HFF-Myc (cell line): ENCODE results near the gene CCDC83.
"Not testable (repeated sequence)": the region's sequence is repeated elsewhere in the genome, so short reads cannot be mapped to it uniquely, and the experiment has no call there.

Source experiments
- DNase-seq: peaks from one replicate; pipeline ENCODE4 v3.0.0-alpha.2; 2011; ENCODE audit warnings: low read depth; ENCODE audit errors: extremely low read depth
- H3K4me3 ChIP-seq: replicated peaks from 2 replicates; pipeline ENCODE4 v1.5.1; 2011; ENCODE audit warnings: low read depth, mild to moderate bottlenecking, control low read depth, low read length
- CTCF ChIP-seq: IDR thresholded peaks from 2 replicates; pipeline ENCODE4 v1.5.1; 2012; ENCODE audit warnings: mild to moderate bottlenecking, low read depth, low read length, control low read depth; ENCODE audit errors: missing control alignments

CCDC83 gene

DNA sequence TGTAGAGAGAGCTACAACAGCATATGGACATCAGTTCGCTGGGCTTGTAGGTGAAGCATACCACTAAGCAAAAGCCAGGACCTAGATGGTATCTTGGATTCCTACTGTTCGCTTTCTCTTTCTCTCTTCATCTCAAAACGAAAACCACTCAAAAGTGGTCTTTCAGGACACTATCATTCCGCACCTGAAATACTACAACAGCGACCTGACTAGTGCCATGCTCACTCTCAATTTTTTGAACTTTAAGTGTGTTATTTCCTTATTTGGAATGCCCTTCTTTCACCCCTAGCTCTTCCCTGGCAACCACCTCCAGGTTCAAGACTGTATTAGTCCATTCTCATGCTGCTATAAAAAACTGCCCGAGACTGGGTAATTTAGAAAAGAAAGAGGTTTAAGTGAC is 59.2 kb downstream of the CCDC83 start:
- DNase-seq = no peak
- TF ChIP-seq CTCF = no peak
- H3K4me3 ChIP-seq = no peak overlapping the region

DNA sequence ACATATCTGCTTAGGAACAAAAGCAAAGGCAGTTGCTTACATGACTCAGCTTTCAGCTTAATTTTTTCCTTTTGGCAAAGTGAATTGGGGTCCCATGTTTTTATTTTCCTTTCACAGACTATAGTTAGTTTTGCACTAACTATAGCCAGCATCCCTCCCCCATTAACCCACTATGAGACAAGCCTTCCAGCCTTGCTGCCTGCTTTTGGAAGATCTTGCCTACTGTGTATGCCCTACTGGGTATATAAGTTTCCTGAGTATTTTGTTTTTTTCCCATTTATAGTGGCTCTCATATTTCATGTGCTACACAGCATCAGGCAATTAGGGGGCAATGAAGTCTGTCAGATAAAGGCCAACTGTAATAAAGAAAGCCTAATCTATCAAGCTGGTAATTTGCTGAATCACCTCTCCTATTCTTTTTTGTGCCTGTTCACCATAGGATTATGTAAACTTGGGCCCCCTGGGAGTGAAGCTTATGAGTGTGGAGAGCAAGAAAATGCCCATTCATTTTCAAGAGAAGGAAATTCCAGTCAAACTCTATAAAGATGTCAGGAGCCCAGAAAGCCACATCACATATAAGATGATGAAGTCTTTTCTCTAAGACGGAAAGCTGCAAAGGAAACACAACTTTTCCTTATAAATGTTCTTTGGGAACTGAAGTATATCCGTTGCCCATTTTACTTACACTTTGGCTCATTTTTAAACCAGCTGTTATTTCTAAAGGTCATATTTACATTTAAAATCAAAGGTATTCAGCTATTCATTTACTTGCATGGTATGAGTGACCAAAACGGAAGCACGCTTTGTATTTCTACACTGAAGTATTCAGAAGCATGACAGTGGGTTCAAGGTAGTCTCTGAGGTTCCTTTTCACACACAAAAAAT is 64.0 kb downstream of the CCDC83 start:
- no peak for TF ChIP-seq CTCF
- DNase-seq = no peak
- no peak overlapping the region for H3K4me3 ChIP-seq

GRCh38 chr11:85922367-85922766 is 67.2 kb downstream of the CCDC83 start:
- DNase-seq = no peak

GRCh38 chr11:85923455-85923854 is 68.3 kb downstream of the CCDC83 start:
- H3K4me3 ChIP-seq = no peak overlapping the region
- DNase-seq = no peak
- TF ChIP-seq CTCF = no peak

More at GRCh38 chr11:85922367-85922766, 67.2 kb downstream of the CCDC83 start:
- H3K4me3 ChIP-seq = no peak overlapping the region
- TF ChIP-seq CTCF = no peak

- H3K4me3 ChIP-seq, DNase-seq: not testable (repeated sequence)
Observed at GRCh38 chr11:85926653-85927214, 71.6 kb downstream of the CCDC83 start.

- no peak for TF ChIP-seq CTCF
- H3K4me3 ChIP-seq = no peak overlapping the region
- DNase-seq = no peak
Observed at GRCh38 chr11:85930879-85931366, 75.7 kb downstream of the CCDC83 start.

DNA sequence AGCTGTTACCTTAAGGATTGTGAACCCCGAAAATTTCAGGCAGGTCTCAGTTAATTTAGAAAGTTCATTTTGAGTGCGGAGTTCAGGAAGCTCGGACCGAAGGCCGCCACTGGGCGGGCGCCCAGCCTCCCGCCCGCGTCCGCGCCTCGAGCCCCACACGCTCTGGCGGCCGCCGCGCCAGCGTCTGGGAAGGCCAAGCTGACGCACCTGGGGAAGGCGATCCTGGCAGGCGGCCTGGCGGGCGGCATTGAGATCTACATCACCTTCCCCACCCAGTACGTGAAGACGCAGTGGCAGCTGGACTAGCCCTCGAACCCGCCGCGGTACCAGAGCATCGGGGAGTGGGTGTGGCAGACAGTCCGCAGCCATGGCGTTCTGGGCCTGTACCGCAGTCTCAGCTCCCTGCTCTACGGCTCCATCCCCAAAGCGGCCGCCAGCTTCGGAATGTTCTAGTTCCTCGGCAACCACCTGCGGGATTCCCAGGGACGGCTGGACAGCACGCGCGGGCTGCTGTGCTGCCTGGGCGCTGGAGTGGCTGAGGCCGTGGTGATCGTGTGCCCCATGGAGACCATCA is 79.5 kb downstream of the CCDC83 start:
- no peak overlapping the region for H3K4me3 ChIP-seq
- no peak for TF ChIP-seq CTCF
- no peak for DNase-seq
